ENCODE measurements around the gene L1CAM. TPM values are rescaled to one million over a fixed set of nuclear protein-coding genes. Genes with fewer than 3 reads are reported as not detected.

The L1CAM gene
- total and polyA plus RNA-seq, 8 donors = 0.84 to 3.9 (median 1.2) TPM

DNA sequence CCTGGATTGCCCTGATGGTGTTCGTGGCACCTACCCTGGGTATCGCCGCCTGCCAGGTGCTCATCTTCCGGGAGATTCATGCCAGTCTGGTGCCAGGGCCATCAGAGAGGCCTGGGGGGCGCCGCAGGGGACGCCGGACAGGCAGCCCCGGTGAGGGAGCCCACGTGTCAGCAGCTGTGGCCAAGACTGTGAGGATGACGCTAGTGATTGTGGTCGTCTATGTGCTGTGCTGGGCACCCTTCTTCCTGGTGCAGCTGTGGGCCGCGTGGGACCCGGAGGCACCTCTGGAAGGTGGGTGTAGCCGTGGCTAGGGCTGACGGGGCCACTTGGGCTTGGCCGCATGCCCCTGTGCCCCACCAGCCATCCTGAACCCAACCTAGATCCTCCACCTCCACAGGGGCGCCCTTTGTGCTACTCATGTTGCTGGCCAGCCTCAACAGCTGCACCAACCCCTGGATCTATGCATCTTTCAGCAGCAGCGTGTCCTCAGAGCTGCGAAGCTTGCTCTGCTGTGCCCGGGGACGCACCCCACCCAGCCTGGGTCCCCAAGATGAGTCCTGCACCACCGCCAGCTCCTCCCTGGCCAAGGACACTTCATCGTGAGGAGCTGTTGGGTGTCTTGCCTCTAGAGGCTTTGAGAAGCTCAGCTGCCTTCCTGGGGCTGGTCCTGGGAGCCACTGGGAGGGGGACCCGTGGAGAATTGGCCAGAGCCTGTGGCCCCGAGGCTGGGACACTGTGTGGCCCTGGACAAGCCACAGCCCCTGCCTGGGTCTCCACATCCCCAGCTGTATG lies 20.3 kb upstream of the L1CAM start:
- ATAC-seq (no peak), FAIRE-seq (no peak), DNase-seq (peak in 1 of 6 donors; percentile 62)
- H3K9me3 ChIP-seq = no peaks in the 10 kb centered on the region
- intact Hi-C loops (cut with DNase I) = no loop called here
- H3K27me3 ChIP-seq = peaks cover 0 to 6% (median 0%) of the 10 kb centered on the region in 4 donors
- no peak overlapping the region for H3K27ac ChIP-seq
- no peaks in the 10 kb centered on the region for H3K4me1 ChIP-seq
- no peaks in the 10 kb centered on the region for H3K36me3 ChIP-seq
- TF ChIP-seq, protein P1, sequence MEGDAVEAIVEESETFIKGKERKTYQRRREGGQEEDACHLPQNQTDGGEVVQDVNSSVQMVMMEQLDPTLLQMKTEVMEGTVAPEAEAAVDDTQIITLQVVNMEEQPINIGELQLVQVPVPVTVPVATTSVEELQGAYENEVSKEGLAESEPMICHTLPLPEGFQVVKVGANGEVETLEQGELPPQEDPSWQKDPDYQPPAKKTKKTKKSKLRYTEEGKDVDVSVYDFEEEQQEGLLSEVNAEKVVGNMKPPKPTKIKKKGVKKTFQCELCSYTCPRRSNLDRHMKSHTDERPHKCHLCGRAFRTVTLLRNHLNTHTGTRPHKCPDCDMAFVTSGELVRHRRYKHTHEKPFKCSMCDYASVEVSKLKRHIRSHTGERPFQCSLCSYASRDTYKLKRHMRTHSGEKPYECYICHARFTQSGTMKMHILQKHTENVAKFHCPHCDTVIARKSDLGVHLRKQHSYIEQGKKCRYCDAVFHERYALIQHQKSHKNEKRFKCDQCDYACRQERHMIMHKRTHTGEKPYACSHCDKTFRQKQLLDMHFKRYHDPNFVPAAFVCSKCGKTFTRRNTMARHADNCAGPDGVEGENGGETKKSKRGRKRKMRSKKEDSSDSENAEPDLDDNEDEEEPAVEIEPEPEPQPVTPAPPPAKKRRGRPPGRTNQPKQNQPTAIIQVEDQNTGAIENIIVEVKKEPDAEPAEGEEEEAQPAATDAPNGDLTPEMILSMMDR (IDR thresholded peaks at IDR 0.05) = no peak
- no peak overlapping the region for H3K4me3 ChIP-seq
- WGBS, 2 donors = 55 to 72% methylated on average over 27 of the region's 27 CpGs

- intact Hi-C loops (cut with DNase I) = no loop called here
- no peak for ATAC-seq
- DNase-seq = peak in 2 of 6 donors; percentile 60 to 81
- TF ChIP-seq, protein P1 (IDR thresholded peaks at IDR 0.05) = no peak
- no peaks in the 10 kb centered on the region for H3K36me3 ChIP-seq
- 74 to 85% methylated on average over 32 of the region's 32 CpGs for WGBS, 2 donors
- H3K9me3 ChIP-seq = no peaks in the 10 kb centered on the region
- H3K4me3 ChIP-seq = no peak overlapping the region
- H3K27ac ChIP-seq = no peak overlapping the region
- no peak for FAIRE-seq
- peaks cover 0 to 6% (median 0%) of the 10 kb centered on the region in 4 donors for H3K27me3 ChIP-seq
- no peaks in the 10 kb centered on the region for H3K4me1 ChIP-seq
Measured at GRCh38 chrX:153905481-153906095, 19.6 kb upstream of the L1CAM start.

DNA sequence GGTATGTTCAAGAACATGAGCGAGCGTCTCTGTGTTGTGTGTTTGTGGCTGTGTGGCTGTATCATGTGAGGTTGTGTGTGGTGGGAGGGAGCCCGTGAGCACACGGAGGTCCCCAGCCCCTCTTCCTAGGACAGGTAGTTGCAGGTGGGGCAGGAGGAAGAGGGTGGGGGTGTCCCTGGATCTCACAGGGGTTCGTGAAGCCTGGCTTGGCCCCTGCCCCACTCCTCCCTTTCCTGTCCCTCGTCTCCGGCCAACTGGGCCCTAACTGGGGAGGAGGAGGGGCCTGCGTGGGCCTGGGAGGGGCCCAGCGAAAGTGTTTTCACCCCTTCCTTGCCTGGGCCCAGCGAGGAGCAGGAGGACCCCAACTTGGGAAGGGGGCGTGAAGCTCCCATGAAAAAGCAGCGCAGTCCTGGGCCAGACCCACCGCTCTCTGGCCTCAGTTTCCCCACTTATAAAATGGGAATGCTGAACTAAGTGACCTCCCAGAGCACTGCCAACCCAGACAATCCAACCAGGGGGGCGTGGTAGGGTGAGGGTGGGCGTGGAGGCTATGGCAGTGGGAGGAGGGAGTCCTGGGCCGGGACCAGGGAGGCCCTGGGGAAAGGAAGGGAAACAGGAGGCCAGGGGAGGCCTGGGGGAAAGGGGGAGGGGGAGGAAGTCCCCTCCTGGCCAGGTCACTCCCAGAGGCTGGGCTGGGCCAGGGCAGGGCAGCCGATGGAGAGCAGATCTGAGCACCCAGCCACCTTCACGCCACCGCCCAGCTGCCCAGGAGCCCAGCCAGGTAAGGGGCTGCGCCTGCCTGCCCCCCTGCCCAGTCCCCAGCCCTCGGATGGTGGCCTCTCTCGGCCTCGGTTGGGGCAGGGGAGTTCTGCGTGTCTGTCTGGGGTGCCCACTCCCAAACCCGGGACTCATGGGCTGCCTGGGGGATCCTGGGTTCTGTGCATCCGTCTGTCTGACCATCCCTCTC lies 18.3 kb upstream of the L1CAM start, which contains the start of gene AVPR2:
TSS of gene AVPR2 (plus strand) at position 683 of the 967 bp plus-strand sequence. CDS start 473 bp downstream, outside the sequence.
- TF ChIP-seq, protein P1 (IDR thresholded peaks at IDR 0.05) = no peak
- peak in 2 of 6 donors; percentile 55 for DNase-seq
- Histone ChIP-seq H3K27ac (no peak within 1 kb of the TSS), H3K27me3 (peaks cover 0 to 6% (median 0%) of the 10 kb centered on the region in 4 donors), H3K4me1 (no peaks in the 10 kb centered on the region), H3K9me3 (no peaks in the 10 kb centered on the region), H3K4me3 (no peak within 1 kb of the TSS), H3K36me3 (no peaks in the 10 kb centered on the region)
- 46 to 67% methylated on average over 18 to 26 of the region's 26 CpGs for WGBS, 2 donors
- intact Hi-C loops (cut with DNase I) = no loop called here
- ATAC-seq = peak in 2 of 4 donors; percentile 4 to 7
- FAIRE-seq = no peak

GRCh38 chrX:153903238-153903980 lies 17.4 kb upstream of the L1CAM start:
- Histone ChIP-seq H3K4me3 (no peak overlapping the region), H3K36me3 (no peaks in the 10 kb centered on the region), H3K27ac (no peak overlapping the region), H3K4me1 (no peaks in the 10 kb centered on the region), H3K9me3 (no peaks in the 10 kb centered on the region), H3K27me3 (peaks cover 0 to 6% (median 0%) of the 10 kb centered on the region in 4 donors)
- ATAC-seq = peak in 2 of 4 donors; percentile 16 to 24
- peak in 2 of 6 donors; percentile 46 to 53 for DNase-seq
- intact Hi-C loops (cut with DNase I) = no loop called here
- TF ChIP-seq, protein P1 (IDR thresholded peaks at IDR 0.05) = no peak
- FAIRE-seq = no peak
- 67 to 76% methylated on average over 14 to 18 of the region's 18 CpGs for WGBS, 2 donors
